HG03196 (cell line): ENCODE measurements around the gene EIF4A2.
"Not testable (repeated sequence)": the region's sequence is repeated elsewhere in the genome, so short reads cannot be mapped to it uniquely, and the experiment has no call there.

Source experiments
- ATAC-seq: cut with Tn5 transposase; IDR thresholded peaks from one replicate; pipeline ENCODE4 v1.9.1; 2021; ENCODE audit not compliant: unreplicated experiment

EIF4A2 gene

GRCh38 chr3:186784820-186785494 is 1.6 kb downstream of the EIF4A2 start:
- ATAC-seq = no peak

- no peak for ATAC-seq
Measured at GRCh38 chr3:186785495-186786018, 2.2 kb downstream of the EIF4A2 start.

GRCh38 chr3:186786922-186787321 is 3.5 kb downstream of the EIF4A2 start:
- no peak for ATAC-seq

GRCh38 chr3:186787642-186788481 is 4.5 kb downstream of the EIF4A2 start:
- ATAC-seq = no peak

GRCh38 chr3:186788482-186789370 is 5.3 kb downstream of the EIF4A2 start:
- no peak for ATAC-seq

- ATAC-seq = no peak
Measured at GRCh38 chr3:186789554-186790260, 6.3 kb downstream of the EIF4A2 start.

GRCh38 chr3:186790261-186790981 is 7.0 kb downstream of the EIF4A2 start:
- no peak for ATAC-seq

GRCh38 chr3:186798239-186798874 is 15.0 kb downstream of the EIF4A2 start:
- ATAC-seq = no peak

- no peak for ATAC-seq
Measured at GRCh38 chr3:186800285-186800684, 16.9 kb downstream of the EIF4A2 start.

GRCh38 chr3:186802701-186803100 is 19.3 kb downstream of the EIF4A2 start:
- no peak for ATAC-seq

GRCh38 chr3:186803447-186803846 is 20.1 kb downstream of the EIF4A2 start:
- not testable (repeated sequence) for ATAC-seq

GRCh38 chr3:186806089-186807055 is 23.0 kb downstream of the EIF4A2 start, which contains the start of gene RFC4:
TSS of gene RFC4 (minus strand) at chr3:186806482. CDS start at chr3:186804713, 1,769 bp downstream.
- ATAC-seq = peak; percentile 95

GRCh38 chr3:186807231-186807630 is 23.9 kb downstream of the EIF4A2 start:
- ATAC-seq = no peak

GRCh38 chr3:186810336-186810996 is 27.1 kb downstream of the EIF4A2 start:
- no peak for ATAC-seq

- ATAC-seq = not testable (repeated sequence)
Measured at GRCh38 chr3:186811313-186811712, 27.9 kb downstream of the EIF4A2 start.

- no peak for ATAC-seq
Measured at GRCh38 chr3:186814100-186814499, 30.7 kb downstream of the EIF4A2 start.

GRCh38 chr3:186815435-186815834 is 32.1 kb downstream of the EIF4A2 start:
- ATAC-seq = no peak
